Endothelial cell (in vitro differentiated cells): ENCODE measurements around the gene CHCHD3. TPM values are rescaled to one million over a fixed set of nuclear protein-coding genes. Genes with fewer than 3 reads are reported as not detected.

Experiments used
- DNase-seq: peaks from one replicate; pipeline ENCODE4 v3.0.0; 2021; ENCODE audit warnings: low spot score
- H3K27ac Mint-ChIP-seq: one replicate; pipeline ENCODE4 v1.8.0; 2021; ENCODE audit warnings: mixed read lengths, inconsistent platforms; ENCODE audit not compliant: unreplicated experiment
- H3K27me3 Mint-ChIP-seq: one replicate; pipeline ENCODE4 v1.8.0; 2021; ENCODE audit warnings: mild to moderate bottlenecking, moderate library complexity, mixed read lengths, inconsistent platforms; ENCODE audit not compliant: unreplicated experiment
- H3K36me3 Mint-ChIP-seq: one replicate; pipeline ENCODE4 v1.8.0; 2021; ENCODE audit warnings: mild to moderate bottlenecking, low read depth, mixed read lengths, inconsistent platforms; ENCODE audit not compliant: unreplicated experiment
- H3K4me1 Mint-ChIP-seq: one replicate; pipeline ENCODE4 v1.8.0; 2021; ENCODE audit warnings: mild to moderate bottlenecking, mixed read lengths, inconsistent platforms; ENCODE audit not compliant: unreplicated experiment
- H3K4me3 Mint-ChIP-seq: one replicate; pipeline ENCODE4 v1.8.0; 2021; ENCODE audit warnings: mild to moderate bottlenecking, mixed read lengths, inconsistent platforms; ENCODE audit not compliant: unreplicated experiment
- H3K9me3 Mint-ChIP-seq: one replicate; pipeline ENCODE4 v1.8.0; 2021; ENCODE audit warnings: mixed read lengths, inconsistent platforms; ENCODE audit not compliant: unreplicated experiment
- total RNA-seq: library from RNA; stranded (reverse); fragmentation: NEBNext Ultra II Directional; extraction: Animal tissue kit (Norgen Biotek cat#: 25700); gene quantifications from one replicate; pipeline ENCODE4 v1.2.1, GENCODE V29; 2021; ENCODE audit not compliant: unreplicated experiment
- TF ChIP-seq, protein P1 (sequence below): fragments of 200-600 bp; sonication (generic); IDR thresholded peaks from one replicate; pipeline ENCODE4 v1.5.0; 2021; ENCODE audit warnings: antibody characterized with exemption; ENCODE audit not compliant: unreplicated experiment

CHCHD3 gene
- total RNA-seq, 1 donor from 2014 or later: 55.6 TPM

- Mint-ChIP-seq H3K9me3 (no peaks in the 10 kb centered on the region), H3K4me3 (no peak overlapping the region), H3K27me3 (no peaks in the 10 kb centered on the region), H3K27ac (no peak overlapping the region), H3K4me1 (peaks cover 4% of the 10 kb centered on the region), H3K36me3 (no peaks in the 10 kb centered on the region)
- no peak for DNase-seq
- TF ChIP-seq, protein P1, sequence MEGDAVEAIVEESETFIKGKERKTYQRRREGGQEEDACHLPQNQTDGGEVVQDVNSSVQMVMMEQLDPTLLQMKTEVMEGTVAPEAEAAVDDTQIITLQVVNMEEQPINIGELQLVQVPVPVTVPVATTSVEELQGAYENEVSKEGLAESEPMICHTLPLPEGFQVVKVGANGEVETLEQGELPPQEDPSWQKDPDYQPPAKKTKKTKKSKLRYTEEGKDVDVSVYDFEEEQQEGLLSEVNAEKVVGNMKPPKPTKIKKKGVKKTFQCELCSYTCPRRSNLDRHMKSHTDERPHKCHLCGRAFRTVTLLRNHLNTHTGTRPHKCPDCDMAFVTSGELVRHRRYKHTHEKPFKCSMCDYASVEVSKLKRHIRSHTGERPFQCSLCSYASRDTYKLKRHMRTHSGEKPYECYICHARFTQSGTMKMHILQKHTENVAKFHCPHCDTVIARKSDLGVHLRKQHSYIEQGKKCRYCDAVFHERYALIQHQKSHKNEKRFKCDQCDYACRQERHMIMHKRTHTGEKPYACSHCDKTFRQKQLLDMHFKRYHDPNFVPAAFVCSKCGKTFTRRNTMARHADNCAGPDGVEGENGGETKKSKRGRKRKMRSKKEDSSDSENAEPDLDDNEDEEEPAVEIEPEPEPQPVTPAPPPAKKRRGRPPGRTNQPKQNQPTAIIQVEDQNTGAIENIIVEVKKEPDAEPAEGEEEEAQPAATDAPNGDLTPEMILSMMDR: no peak
Observed at GRCh38 chr7:133054162-133054840, 27.6 kb downstream of the CHCHD3 start.

DNA sequence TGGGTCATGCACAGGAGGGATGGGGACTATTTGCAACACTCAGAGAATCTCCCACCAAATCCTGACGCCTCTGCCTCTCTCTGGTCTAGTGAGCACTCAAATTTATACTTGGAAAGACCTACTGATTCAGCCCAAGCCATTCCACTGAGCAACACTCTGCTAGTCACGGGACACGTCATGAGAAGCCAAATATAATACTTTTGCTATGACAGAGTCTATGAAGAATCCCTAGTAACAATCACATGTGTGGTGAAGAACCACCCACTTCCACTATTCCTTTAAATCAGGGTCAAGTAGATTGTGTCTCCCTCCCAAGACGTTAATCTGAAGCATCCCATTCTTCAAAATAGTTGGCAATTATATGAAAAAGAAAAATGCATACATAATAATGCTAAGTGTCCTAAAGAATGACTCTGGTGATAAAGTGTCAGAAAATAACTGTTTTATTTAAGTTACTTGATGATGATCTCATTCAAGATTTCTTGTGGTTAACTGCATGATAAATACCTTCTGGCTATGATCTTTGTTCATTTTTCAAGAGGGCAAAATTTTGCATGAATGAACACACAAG lies 28.5 kb downstream of the CHCHD3 start:
- no peaks in the 10 kb centered on the region for H3K9me3 Mint-ChIP-seq
- TF ChIP-seq, protein P1: no peak
- H3K36me3 Mint-ChIP-seq: no peaks in the 10 kb centered on the region
- no peak for DNase-seq
- no peaks in the 10 kb centered on the region for H3K27me3 Mint-ChIP-seq
- H3K4me1 Mint-ChIP-seq: peaks cover 6% of the 10 kb centered on the region
- H3K27ac Mint-ChIP-seq: no peak overlapping the region
- H3K4me3 Mint-ChIP-seq: no peak overlapping the region

DNA sequence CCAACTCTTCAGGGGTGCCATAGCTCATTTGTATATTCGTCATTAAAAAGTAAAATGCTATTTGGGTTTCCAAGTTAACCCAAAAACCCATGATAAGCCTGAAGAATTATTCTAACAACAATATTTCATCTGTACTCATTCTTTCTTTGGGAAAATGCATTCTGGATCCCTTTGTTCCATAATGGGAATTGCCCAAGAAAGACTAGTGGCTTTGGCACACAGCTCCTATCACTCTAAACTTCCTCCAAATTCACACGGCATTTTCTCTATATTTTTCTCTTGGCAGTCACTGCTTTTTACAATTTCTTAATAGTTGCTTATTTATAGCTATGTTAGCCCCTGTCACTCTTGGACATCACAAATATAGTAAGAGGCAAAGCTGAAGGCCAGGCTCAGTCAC lies 29.1 kb downstream of the CHCHD3 start:
- no peak for DNase-seq
- Mint-ChIP-seq H3K27me3 (no peaks in the 10 kb centered on the region), H3K27ac (no peak overlapping the region), H3K4me3 (no peak overlapping the region), H3K9me3 (no peaks in the 10 kb centered on the region), H3K4me1 (peaks cover 9% of the 10 kb centered on the region), H3K36me3 (no peaks in the 10 kb centered on the region)
- TF ChIP-seq, protein P1: no peak

GRCh38 chr7:133052401-133052756 lies 29.5 kb downstream of the CHCHD3 start:
- H3K9me3 Mint-ChIP-seq: no peaks in the 10 kb centered on the region
- H3K27ac Mint-ChIP-seq: no peak overlapping the region
- no peaks in the 10 kb centered on the region for H3K27me3 Mint-ChIP-seq
- TF ChIP-seq, protein P1: no peak
- peaks cover 9% of the 10 kb centered on the region for H3K4me1 Mint-ChIP-seq
- H3K4me3 Mint-ChIP-seq: no peak overlapping the region
- no peak for DNase-seq
- no peaks in the 10 kb centered on the region for H3K36me3 Mint-ChIP-seq

DNA sequence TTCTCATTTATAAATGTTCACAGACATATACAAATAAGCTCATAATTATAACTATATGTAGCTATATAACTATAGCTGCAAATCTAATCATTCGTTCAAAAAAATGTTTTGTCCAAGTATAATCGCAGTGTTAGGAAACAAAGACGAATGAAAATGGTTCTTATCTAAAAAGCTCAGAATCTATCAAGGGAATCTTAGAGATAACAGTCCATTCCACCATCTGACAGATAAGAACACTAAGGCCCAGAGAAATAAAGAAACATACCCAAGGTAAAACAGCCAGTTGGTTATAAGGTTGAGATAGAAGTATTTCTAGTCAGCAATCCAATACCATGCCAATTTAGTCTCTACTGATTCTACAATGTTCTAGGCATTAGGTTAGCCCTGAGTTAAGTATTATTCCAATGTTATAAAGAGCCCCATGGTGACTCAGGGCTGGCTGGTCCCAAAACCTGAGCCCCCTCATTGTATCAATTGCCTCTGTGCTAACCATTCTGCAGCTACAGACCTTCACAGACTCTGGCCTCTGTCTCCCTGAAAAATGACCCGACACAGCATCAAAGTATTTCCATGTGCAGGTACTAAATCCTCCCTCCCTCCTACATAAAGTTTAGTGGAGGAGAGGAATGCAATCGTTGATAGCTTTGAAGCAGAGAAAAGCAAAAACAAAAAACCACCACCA lies 30.0 kb downstream of the CHCHD3 start:
- H3K36me3 Mint-ChIP-seq: no peaks in the 10 kb centered on the region
- no peak overlapping the region for H3K27ac Mint-ChIP-seq
- H3K9me3 Mint-ChIP-seq: no peaks in the 10 kb centered on the region
- TF ChIP-seq, protein P1: no peak
- H3K27me3 Mint-ChIP-seq: no peaks in the 10 kb centered on the region
- DNase-seq: no peak
- H3K4me1 Mint-ChIP-seq: peaks cover 9% of the 10 kb centered on the region
- no peak overlapping the region for H3K4me3 Mint-ChIP-seq
